GM12878 (cell line): ENCODE results near the gene CYP1B1. TPM values are rescaled to one million over a fixed set of nuclear protein-coding genes. Genes with fewer than 3 reads are reported as not detected.

ENCODE experiments used
- ATAC-seq: fragments of 200-7000 bp; cut with Tn5 transposase; 3 replicates; pipeline ENCODE4 v1.9.1; 2020; ENCODE audit warnings: mild to moderate bottlenecking, moderate library complexity
- BruUV-seq: library from RNA; stranded (reverse); fragments of 400-500 nt; replicated peaks from 2 replicates; lab custom pipeline; 2021; lab: Mats Ljungman, UMichigan
- CTCF ChIA-PET: fragments of 300-600 bp; sonication (Branson Sonifier 250); formaldehyde crosslinking; extraction: SDS; loops from one replicate; lab custom pipeline; 2021; ENCODE audit warnings: inconsistent platforms; lab: Yijun Ruan, JAX
- POLR2A ChIA-PET: fragments of 350-600 bp; formaldehyde crosslinking; extraction: SDS; loops from one replicate; lab custom pipeline; 2021; ENCODE audit warnings: inconsistent platforms; lab: Charles Lee
- RAD21 ChIA-PET: fragments of 300-600 bp; sonication (Branson Sonifier 250); formaldehyde crosslinking; loops from one replicate; lab custom pipeline; 2023; ENCODE audit warnings: antibody characterized with exemption; ENCODE audit not compliant: unreplicated experiment; lab: Charles Lee
- SMC1A ChIA-PET: fragments of 300-600 bp; sonication (Branson Sonifier 250); formaldehyde crosslinking; loops from one replicate; lab custom pipeline; 2023; ENCODE audit not compliant: unreplicated experiment, uncharacterized antibody; lab: Charles Lee
- DNase-seq: peaks from one replicate; pipeline ENCODE4 v3.0.0-alpha.2; 2011; ENCODE audit warnings: low read depth, low spot score
- FAIRE-seq: peaks from 3 replicates; lab custom pipeline; 2011; peaks lifted over from hg19 to GRCh38; lab: Jason Lieb, UNC
- H2AFZ ChIP-seq: 2 replicates; pipeline ENCODE4 v1.6.0; 2011; ENCODE audit warnings: low read depth, low read length, control low read depth; ENCODE audit not compliant: control insufficient read depth
- H3K27ac ChIP-seq: 2 replicates; pipeline ENCODE4 v1.5.1; 2011; ENCODE audit warnings: control low read depth; ENCODE audit not compliant: control insufficient read depth, insufficient read depth
- H3K27me3 ChIP-seq, 2 experiments: replicated peaks in 1 of 2; 2 replicates each; pipeline versions ENCODE4 v1.6.0 to v1.6.1; 2011; ENCODE audit warnings: low read length in 1 of 2; ENCODE audit not compliant: control insufficient read depth in 2 of 2, insufficient read depth in 2 of 2
- H3K36me3 ChIP-seq, 2 experiments: 2 replicates each; pipeline ENCODE4 v1.5.1; 2011; ENCODE audit warnings: low read length in 1 of 2; ENCODE audit not compliant: control insufficient read depth in 2 of 2, insufficient read depth in 2 of 2
- H3K4me1 ChIP-seq: 2 replicates; pipeline ENCODE4 v1.6.1; 2011; ENCODE audit warnings: mild to moderate bottlenecking, low read length, moderate library complexity, mixed read lengths; ENCODE audit not compliant: control insufficient read depth, insufficient read depth
- H3K4me2 ChIP-seq: 2 replicates; pipeline ENCODE4 v1.6.0; 2011; ENCODE audit warnings: control low read depth; ENCODE audit not compliant: control insufficient read depth, insufficient read depth
- H3K4me3 ChIP-seq: fragments of 200-600 bp; sonication (generic); 2 replicates; pipeline ENCODE4 v1.5.1; 2016
- H3K79me2 ChIP-seq: 2 replicates; pipeline ENCODE4 v1.6.0; 2011; ENCODE audit warnings: low read length; ENCODE audit not compliant: control insufficient read depth, insufficient read depth
- H3K9ac ChIP-seq: 2 replicates; pipeline ENCODE4 v1.8.0; 2011; ENCODE audit warnings: low read length, control low read depth, mixed read lengths; ENCODE audit not compliant: control insufficient read depth, insufficient read depth
- H3K9me3 ChIP-seq: replicated peaks from 3 replicates; pipeline ENCODE4 v1.5.1; 2011; ENCODE audit warnings: mild to moderate bottlenecking, low read length; ENCODE audit not compliant: control insufficient read depth, insufficient read depth
- H4K20me1 ChIP-seq: 2 replicates; pipeline ENCODE4 v1.6.0; 2011; ENCODE audit not compliant: control insufficient read depth, insufficient read depth
- BCL11A ChIP-seq: IDR thresholded peaks from 2 replicates; pipeline ENCODE4 v1.6.1; 2011; ENCODE audit warnings: low read depth, low read length
- CHD4 ChIP-seq: fragments of 200-600 bp; sonication (generic); IDR thresholded peaks from 2 replicates; pipeline ENCODE4 v1.6.1; 2016; ENCODE audit warnings: mild to moderate bottlenecking
- E4F1 ChIP-seq: fragments of 450-650 bp; IDR thresholded peaks from 2 replicates; pipeline ENCODE4 v1.6.1; 2018; ENCODE audit warnings: borderline replicate concordance, mild to moderate bottlenecking; ENCODE audit not compliant: partially characterized antibody
- EZH2 ChIP-seq: IDR thresholded peaks from 2 replicates; pipeline ENCODE4 v1.6.1; 2012; ENCODE audit warnings: low read depth, mild to moderate bottlenecking, control low read depth, inconsistent platforms, low read length, borderline replicate concordance; ENCODE audit not compliant: control insufficient read depth
- GABPA ChIP-seq: IDR thresholded peaks from 2 replicates; pipeline ENCODE4 v1.6.1; 2014; ENCODE audit warnings: antibody characterized with exemption, low read depth, mild to moderate bottlenecking, inconsistent platforms
- GATAD2B ChIP-seq: fragments of 450-650 bp; conservative IDR thresholded peaks from 2 replicates; pipeline ENCODE4 v1.6.1; 2017; ENCODE audit warnings: low read depth, mild to moderate bottlenecking, moderate library complexity
- HDAC6 ChIP-seq: fragments of 200-600 bp; sonication (generic); IDR thresholded peaks from one replicate; pipeline ENCODE4 v1.8.0; 2017; ENCODE audit warnings: antibody characterized with exemption; ENCODE audit not compliant: unreplicated experiment
- IRF3 ChIP-seq: fragments of 450-650 bp; IDR thresholded peaks from 2 replicates; pipeline ENCODE4 v1.6.1; 2014; ENCODE audit warnings: mild to moderate bottlenecking
- MTA3 ChIP-seq: IDR thresholded peaks from 2 replicates; pipeline ENCODE4 v1.6.1; 2012; ENCODE audit warnings: low read length, inconsistent platforms, borderline replicate concordance
- MYB ChIP-seq: fragments of 150-350 bp; IDR thresholded peaks from 2 replicates; pipeline ENCODE4 v1.6.1; 2014; ENCODE audit warnings: mild to moderate bottlenecking, low read depth, low read length, borderline replicate concordance
- NFYB ChIP-seq: IDR thresholded peaks from 2 replicates; pipeline ENCODE4 v1.6.1; 2011; ENCODE audit warnings: low read depth, mild to moderate bottlenecking, low read length, improper control_type of control experiment, moderate library complexity; ENCODE audit not compliant: insufficient read depth
- PBX3 ChIP-seq: IDR thresholded peaks from 2 replicates; pipeline ENCODE4 v1.6.1; 2011; ENCODE audit warnings: mild to moderate bottlenecking, low read depth, low read length, moderate library complexity; ENCODE audit not compliant: insufficient replicate concordance
- USF2 ChIP-seq: IDR thresholded peaks from 2 replicates; pipeline ENCODE4 v1.6.1; 2011; ENCODE audit warnings: low read depth, low read length, improper control_type of control experiment, borderline replicate concordance
- ZBED1 ChIP-seq: IDR thresholded peaks from 2 replicates; pipeline ENCODE4 v1.6.1; 2016; ENCODE audit warnings: borderline replicate concordance
- ZNF207 ChIP-seq: fragments of 450-650 bp; IDR thresholded peaks from 2 replicates; pipeline ENCODE4 v1.6.1; 2014; ENCODE audit warnings: antibody characterized with exemption, mild to moderate bottlenecking, borderline replicate concordance
- ZNF217 ChIP-seq: fragments of 450-650 bp; IDR thresholded peaks from 2 replicates; pipeline ENCODE4 v1.6.1; 2017; ENCODE audit warnings: antibody characterized with exemption, mild to moderate bottlenecking
- ZNF274 ChIP-seq: IDR thresholded peaks from one replicate; pipeline ENCODE4 v1.8.0; 2011; ENCODE audit not compliant: insufficient read length, insufficient read depth
- ZZZ3 ChIP-seq: IDR thresholded peaks from 2 replicates; pipeline ENCODE4 v1.6.1; 2011; ENCODE audit warnings: low read depth; ENCODE audit not compliant: control insufficient read depth, insufficient read length
- WGBS: methylation state at CpG from one replicate; pipeline ENCODE4 v1.1.6; 2016; ENCODE audit warnings: low lambda C conversion rate; ENCODE audit not compliant: insufficient replicate concordance, insufficient coverage; ENCODE audit errors: missing lambda C conversion rate; 5-methylcytosine and 5-hydroxymethylcytosine counted together
- in situ Hi-C: fragments of 300-500 bp; cut with MboI; formaldehyde crosslinking; loops from 9 replicates; pipeline ENCODE4 v1.14.3; 2018; ENCODE audit warnings: mixed read lengths
- intact Hi-C: fragments of 100-400 bp; cut with micrococcal nuclease; formaldehyde crosslinking; loops from one replicate; pipeline ENCODE4 v1.14.2; 2022; ENCODE audit not compliant: unreplicated experiment
- polyA plus RNA-seq, 11 experiments: library from polyadenylated mRNA; depleted of rRNA in 4 of 11; unstranded in 6 of 11; stranded (reverse) in 5 of 11; fragments of >200 nt; fragmentation: Nextera tagmentation in 4 of 11; fragmentation: Illumina TruSeq in 1 of 11; extraction: Ambion mirVana in 4 of 11; extraction: Trizol in 1 of 11; gene quantifications; 1 replicate in 1 of 11; 2 replicates in 10 of 11; pipeline versions ENCODE4 v1.2.1 to v1.2.3, GENCODE V29; 2011 to 2016; ENCODE audit warnings: inconsistent platforms in 2 of 11, missing spikeins in 2 of 11, low read depth in 1 of 11
- total RNA-seq, 4 experiments: library from RNA; depleted of rRNA in 3 of 4; stranded (reverse); fragments of >200 nt in 3 of 4; fragmentation: Illumina TruSeq in 1 of 4; extraction: Trizol in 1 of 4; gene quantifications; 2 replicates each; pipeline versions ENCODE4 v1.2.1 to v1.2.3, GENCODE V29; 2013 to 2021

CYP1B1 gene
- total and polyA plus RNA-seq, 10 of the 15 experiments (the other 5 are each of a cell fraction or from before 2014, with no cell fraction given): 0.35 to 29.7 (median 3.4) TPM

GRCh38 chr2:38076710-38077430 is 919 bp upstream of the CYP1B1 start:
- ChIA-PET POLR2A (interaction anchor here (1.0 kb wide), 1 partner anchor 39 kb away, joined by 3 read pairs; no protein-coding TSS in a partner anchor), SMC1A (interaction anchor here (1.3 to 1.7 kb wide), 3 partner anchors 10 to 198 kb away, joined by 3 to 8 read pairs (median 3); no protein-coding TSS in a partner anchor), RAD21 (interaction anchor here (1.1 to 2.5 kb wide), 3 partner anchors 33 to 198 kb away, joined by 4 to 12 read pairs (median 9); no protein-coding TSS in a partner anchor), CTCF (interaction anchor here (0.9 to 2.3 kb wide), 9 partner anchors 8 to 205 kb away, joined by 3 to 7 read pairs (median 3); no protein-coding TSS in a partner anchor)
- no TSS peak for BruUV-seq
- in situ Hi-C loops: no loop called here
- Histone ChIP-seq H3K4me3 (peak overlapping the region; percentile 71), H3K9ac (peak overlapping the region; percentile 74), H4K20me1 (no peaks in the 10 kb centered on the region), H3K9me3 (peaks cover 2% of the 10 kb centered on the region; the same call in 2 of the 3 replicates), H3K79me2 (peaks cover 40% of the 10 kb centered on the region), H3K4me1 (peaks cover 11% of the 10 kb centered on the region), H3K27me3 (no peaks in the 10 kb centered on the region; a peak in 2 of 4 replicates), H2AFZ (peak overlapping the region; percentile 25; the same call in 1 of the 2 replicates), H3K27ac (peak overlapping the region; percentile 77), H3K36me3 (no peaks in the 10 kb centered on the region), H3K4me2 (peak overlapping the region; percentile 91)
- ATAC-seq: peak; percentile 79
- FAIRE-seq: peak; percentile 62
- intact Hi-C loops: loop anchor here (1.0 to 10.0 kb wide), 8 partner anchors 30 to 682 kb away; no protein-coding TSS in a partner anchor
- WGBS: 3% methylated on average over 59 of the region's 76 CpGs
- no peak for DNase-seq
- TF ChIP-seq EZH2: no peak
- no peak for TF ChIP-seq ZNF274
- TF ChIP-seq GATAD2B: peak; percentile 87
- TF ChIP-seq ZNF207: no peak
- TF ChIP-seq IRF3: no peak
- no peak for TF ChIP-seq ZNF217
- no peak for TF ChIP-seq NFYB
- no peak for TF ChIP-seq CHD4
- no peak for TF ChIP-seq USF2
- TF ChIP-seq BCL11A: peak; percentile 99
- no peak for TF ChIP-seq MYB
- TF ChIP-seq ZBED1: peak; percentile 22; the same call in 1 of the 2 replicates
- no peak for TF ChIP-seq MTA3
- TF ChIP-seq ZZZ3: no peak
- TF ChIP-seq E4F1: no peak
- TF ChIP-seq GABPA: no peak
- TF ChIP-seq PBX3: peak; percentile 32
- TF ChIP-seq HDAC6: peak; percentile 82
